ENCODE measurements around the gene PARPBP.

PARPBP gene

DNA sequence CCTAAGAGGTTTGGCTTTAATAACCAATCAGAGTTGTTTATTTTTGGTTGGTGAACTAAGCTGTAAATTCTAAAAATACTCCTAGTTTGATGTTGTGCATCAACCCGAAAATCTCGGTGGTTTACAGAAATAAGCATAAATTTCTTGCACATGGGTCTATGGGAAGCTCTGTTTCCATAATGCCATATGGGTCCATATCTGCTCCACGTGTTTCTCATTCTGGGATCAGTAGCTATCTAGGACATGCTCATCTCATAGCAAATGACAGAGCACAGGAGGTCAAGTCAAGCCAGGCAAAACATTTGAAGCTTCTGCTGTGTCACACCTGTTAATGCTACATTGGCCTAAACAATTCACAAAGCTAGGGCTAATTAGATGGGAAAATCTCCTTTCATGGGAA is 23.1 kb upstream of the PARPBP start:
- TF ChIP-seq POLR2AphosphoS5 (IDR thresholded peaks at IDR 0.05; ENCODE audit: low read depth, low read length) = no peak
- TF ChIP-seq TAF1 (IDR thresholded peaks at IDR 0.05; ENCODE audit: borderline replicate concordance, insufficient read depth, low read length) = no peak
- TF ChIP-seq, protein P1, sequence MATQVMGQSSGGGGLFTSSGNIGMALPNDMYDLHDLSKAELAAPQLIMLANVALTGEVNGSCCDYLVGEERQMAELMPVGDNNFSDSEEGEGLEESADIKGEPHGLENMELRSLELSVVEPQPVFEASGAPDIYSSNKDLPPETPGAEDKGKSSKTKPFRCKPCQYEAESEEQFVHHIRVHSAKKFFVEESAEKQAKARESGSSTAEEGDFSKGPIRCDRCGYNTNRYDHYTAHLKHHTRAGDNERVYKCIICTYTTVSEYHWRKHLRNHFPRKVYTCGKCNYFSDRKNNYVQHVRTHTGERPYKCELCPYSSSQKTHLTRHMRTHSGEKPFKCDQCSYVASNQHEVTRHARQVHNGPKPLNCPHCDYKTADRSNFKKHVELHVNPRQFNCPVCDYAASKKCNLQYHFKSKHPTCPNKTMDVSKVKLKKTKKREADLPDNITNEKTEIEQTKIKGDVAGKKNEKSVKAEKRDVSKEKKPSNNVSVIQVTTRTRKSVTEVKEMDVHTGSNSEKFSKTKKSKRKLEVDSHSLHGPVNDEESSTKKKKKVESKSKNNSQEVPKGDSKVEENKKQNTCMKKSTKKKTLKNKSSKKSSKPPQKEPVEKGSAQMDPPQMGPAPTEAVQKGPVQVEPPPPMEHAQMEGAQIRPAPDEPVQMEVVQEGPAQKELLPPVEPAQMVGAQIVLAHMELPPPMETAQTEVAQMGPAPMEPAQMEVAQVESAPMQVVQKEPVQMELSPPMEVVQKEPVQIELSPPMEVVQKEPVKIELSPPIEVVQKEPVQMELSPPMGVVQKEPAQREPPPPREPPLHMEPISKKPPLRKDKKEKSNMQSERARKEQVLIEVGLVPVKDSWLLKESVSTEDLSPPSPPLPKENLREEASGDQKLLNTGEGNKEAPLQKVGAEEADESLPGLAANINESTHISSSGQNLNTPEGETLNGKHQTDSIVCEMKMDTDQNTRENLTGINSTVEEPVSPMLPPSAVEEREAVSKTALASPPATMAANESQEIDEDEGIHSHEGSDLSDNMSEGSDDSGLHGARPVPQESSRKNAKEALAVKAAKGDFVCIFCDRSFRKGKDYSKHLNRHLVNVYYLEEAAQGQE (IDR thresholded peaks at IDR 0.05; ENCODE audit: insufficient read depth in 1 of 2, low read depth in 2 of 2, low read length in 2 of 2) = no peak
- no peak for TF ChIP-seq FOXP2 (optimal IDR thresholded peaks at IDR 0.05; ENCODE audit: borderline replicate concordance, extremely low read depth, extremely low read length, insufficient read depth)
- no peak for TF ChIP-seq SIN3A (IDR thresholded peaks at IDR 0.05; ENCODE audit: borderline replicate concordance, insufficient read depth, low read length)

DNA sequence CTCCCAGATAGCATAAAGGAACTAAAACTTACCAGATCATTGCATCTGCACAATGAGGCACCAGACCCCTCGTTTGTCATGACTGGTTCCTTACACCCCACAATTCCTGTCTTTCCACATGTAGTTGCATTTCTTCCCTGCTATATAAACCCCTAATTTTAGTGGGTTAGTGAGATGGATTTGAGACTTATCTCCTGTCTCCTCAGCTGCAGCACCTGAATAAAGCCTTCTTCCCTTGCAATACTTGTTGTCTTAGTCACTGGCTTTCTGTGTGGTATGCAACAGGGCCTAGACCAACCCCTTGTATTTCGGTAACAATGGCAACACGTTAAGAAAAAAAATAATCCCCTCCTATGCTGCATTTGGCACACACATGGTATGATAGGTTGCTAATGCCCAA is 13.1 kb upstream of the PARPBP start:
- no peak for TF ChIP-seq TAF1 (IDR thresholded peaks at IDR 0.05; ENCODE audit: borderline replicate concordance, insufficient read depth, low read length)
- TF ChIP-seq, protein P1 (IDR thresholded peaks at IDR 0.05; ENCODE audit: insufficient read depth in 1 of 2, low read depth in 2 of 2, low read length in 2 of 2) = no peak
- TF ChIP-seq FOXP2 (optimal IDR thresholded peaks at IDR 0.05; ENCODE audit: borderline replicate concordance, extremely low read depth, extremely low read length, insufficient read depth) = no peak
- TF ChIP-seq SIN3A (IDR thresholded peaks at IDR 0.05; ENCODE audit: borderline replicate concordance, insufficient read depth, low read length) = no peak

DNA sequence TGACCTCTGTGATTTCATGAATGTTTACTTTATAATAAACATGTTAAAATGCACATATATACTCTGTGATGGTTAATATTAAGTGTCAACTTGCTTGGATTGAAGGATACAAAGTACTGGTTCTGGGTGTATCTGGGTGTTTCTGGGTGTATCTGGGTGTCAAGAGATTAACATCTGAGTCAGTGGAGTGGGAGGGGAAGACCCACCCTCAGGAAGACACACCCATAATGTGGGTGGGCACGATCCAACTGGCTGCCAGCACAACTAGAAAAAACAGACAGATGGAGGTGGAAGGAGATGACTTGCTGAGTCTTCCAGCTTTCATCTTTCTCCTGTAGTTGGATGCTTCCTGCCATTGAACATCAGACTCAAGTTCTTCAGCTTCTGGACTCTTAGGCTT is 12.0 kb upstream of the PARPBP start:
- TF ChIP-seq FOXP2 (optimal IDR thresholded peaks at IDR 0.05; ENCODE audit: borderline replicate concordance, extremely low read depth, extremely low read length, insufficient read depth) (no peak), SIN3A (IDR thresholded peaks at IDR 0.05; ENCODE audit: borderline replicate concordance, insufficient read depth, low read length) (no peak), POLR2AphosphoS5 (IDR thresholded peaks at IDR 0.05; ENCODE audit: low read depth, low read length) (no peak), TAF1 (IDR thresholded peaks at IDR 0.05; ENCODE audit: borderline replicate concordance, insufficient read depth, low read length) (no peak)
- TF ChIP-seq, protein P1 (IDR thresholded peaks at IDR 0.05; ENCODE audit: insufficient read depth in 1 of 2, low read depth in 2 of 2, low read length in 2 of 2) = no peak

DNA sequence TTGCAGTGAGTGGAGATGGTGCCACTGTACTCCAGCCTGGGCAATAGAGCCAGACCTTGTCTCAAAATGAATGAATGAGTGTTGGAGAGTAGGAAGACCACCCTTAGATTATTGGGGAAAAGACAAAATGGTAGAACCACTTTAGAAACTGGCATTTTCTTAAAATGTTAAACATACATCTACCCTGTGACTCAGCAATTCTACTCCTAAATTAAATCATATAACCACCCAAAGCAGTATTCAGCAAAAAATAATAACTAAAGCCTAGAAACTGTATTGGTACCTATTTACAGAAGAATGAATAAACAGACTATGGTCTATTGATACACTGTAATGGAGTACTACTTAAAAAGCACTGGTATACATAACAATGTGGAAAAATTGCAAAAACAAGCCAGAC is 9.2 kb upstream of the PARPBP start:
- TF ChIP-seq SIN3A (IDR thresholded peaks at IDR 0.05; ENCODE audit: borderline replicate concordance, insufficient read depth, low read length) (no peak), POLR2AphosphoS5 (IDR thresholded peaks at IDR 0.05; ENCODE audit: low read depth, low read length) (no peak), FOXP2 (optimal IDR thresholded peaks at IDR 0.05; ENCODE audit: borderline replicate concordance, extremely low read depth, extremely low read length, insufficient read depth) (no peak), TAF1 (IDR thresholded peaks at IDR 0.05; ENCODE audit: borderline replicate concordance, insufficient read depth, low read length) (no peak)
- TF ChIP-seq, protein P1 (IDR thresholded peaks at IDR 0.05; ENCODE audit: insufficient read depth in 1 of 2, low read depth in 2 of 2, low read length in 2 of 2) = no peak

DNA sequence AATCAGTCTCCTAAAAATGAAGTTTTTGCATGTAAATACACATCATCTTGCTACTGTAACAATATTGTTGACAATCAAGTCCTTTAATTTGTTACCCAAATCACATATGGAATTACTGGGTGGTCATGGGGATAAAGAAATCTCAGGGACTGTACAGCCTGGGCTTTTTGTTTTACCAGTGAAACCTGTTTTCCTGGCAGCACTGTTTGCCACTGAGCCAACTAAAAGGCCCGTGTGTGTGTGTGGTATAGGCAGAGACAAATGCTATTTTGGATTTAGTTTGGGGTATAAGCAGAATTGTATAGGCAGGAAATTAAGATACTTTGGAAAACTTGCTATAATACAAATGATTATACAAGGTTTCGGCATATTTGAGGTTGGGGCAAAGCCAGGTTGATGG is 5.8 kb upstream of the PARPBP start:
- no peak for TF ChIP-seq SIN3A (IDR thresholded peaks at IDR 0.05; ENCODE audit: borderline replicate concordance, insufficient read depth, low read length)
- TF ChIP-seq, protein P1 (IDR thresholded peaks at IDR 0.05; ENCODE audit: insufficient read depth in 1 of 2, low read depth in 2 of 2, low read length in 2 of 2) = no peak
- TF ChIP-seq TAF1 (IDR thresholded peaks at IDR 0.05; ENCODE audit: borderline replicate concordance, insufficient read depth, low read length) = no peak

All from PFSK-1 (cell line).